D721Med (cell line): Measurements from ENCODE around the gene SETD3.

Source experiments
- DNase-seq: peaks from one replicate; pipeline ENCODE4 v3.0.0; 2011; ENCODE audit warnings: low spot score; ENCODE audit not compliant: insufficient read length
- FAIRE-seq: peaks from 2 replicates; lab custom pipeline; 2011; peaks lifted over from hg19 to GRCh38; lab: Jason Lieb, UNC
- TF ChIP-seq, protein P1 (sequence below): IDR thresholded peaks from 2 replicates; pipeline ENCODE4 v1.5.1; 2012; ENCODE audit warnings: mild to moderate bottlenecking, control low read depth; ENCODE audit not compliant: insufficient read depth; ENCODE audit errors: missing control alignments

Gene SETD3

DNA sequence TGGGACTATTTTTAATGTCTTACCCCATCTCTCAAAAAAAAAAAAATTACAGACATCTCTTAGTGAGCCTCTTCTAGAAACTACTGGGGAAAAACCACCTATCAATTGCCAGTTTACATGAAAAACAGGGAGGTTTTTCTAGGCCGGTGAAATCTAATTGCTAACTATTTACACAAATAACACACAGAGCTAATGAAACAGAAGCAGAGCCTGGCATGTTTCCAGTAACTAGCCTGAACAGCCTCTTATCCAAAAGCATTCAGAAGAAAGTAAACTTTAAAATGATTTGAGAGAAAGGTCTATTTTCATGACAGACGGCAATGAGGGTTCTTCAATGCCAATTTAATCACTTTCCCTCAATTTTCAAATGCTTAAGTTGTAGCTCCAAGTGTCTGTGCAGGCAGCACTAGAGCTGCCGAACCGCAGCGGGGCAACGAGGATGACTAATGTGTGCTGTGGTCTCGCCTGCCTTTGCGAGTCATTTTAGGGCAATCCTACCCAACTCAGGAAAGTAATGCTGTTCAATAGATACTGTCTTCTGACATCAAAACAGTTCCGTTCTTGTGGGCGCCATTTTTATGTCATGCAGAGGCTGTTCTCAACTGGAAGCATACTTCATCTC lies 84.6 kb downstream of the SETD3 start:
- DNase-seq (no peak), FAIRE-seq (no peak)
- TF ChIP-seq, protein P1, sequence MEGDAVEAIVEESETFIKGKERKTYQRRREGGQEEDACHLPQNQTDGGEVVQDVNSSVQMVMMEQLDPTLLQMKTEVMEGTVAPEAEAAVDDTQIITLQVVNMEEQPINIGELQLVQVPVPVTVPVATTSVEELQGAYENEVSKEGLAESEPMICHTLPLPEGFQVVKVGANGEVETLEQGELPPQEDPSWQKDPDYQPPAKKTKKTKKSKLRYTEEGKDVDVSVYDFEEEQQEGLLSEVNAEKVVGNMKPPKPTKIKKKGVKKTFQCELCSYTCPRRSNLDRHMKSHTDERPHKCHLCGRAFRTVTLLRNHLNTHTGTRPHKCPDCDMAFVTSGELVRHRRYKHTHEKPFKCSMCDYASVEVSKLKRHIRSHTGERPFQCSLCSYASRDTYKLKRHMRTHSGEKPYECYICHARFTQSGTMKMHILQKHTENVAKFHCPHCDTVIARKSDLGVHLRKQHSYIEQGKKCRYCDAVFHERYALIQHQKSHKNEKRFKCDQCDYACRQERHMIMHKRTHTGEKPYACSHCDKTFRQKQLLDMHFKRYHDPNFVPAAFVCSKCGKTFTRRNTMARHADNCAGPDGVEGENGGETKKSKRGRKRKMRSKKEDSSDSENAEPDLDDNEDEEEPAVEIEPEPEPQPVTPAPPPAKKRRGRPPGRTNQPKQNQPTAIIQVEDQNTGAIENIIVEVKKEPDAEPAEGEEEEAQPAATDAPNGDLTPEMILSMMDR: no peak

DNA sequence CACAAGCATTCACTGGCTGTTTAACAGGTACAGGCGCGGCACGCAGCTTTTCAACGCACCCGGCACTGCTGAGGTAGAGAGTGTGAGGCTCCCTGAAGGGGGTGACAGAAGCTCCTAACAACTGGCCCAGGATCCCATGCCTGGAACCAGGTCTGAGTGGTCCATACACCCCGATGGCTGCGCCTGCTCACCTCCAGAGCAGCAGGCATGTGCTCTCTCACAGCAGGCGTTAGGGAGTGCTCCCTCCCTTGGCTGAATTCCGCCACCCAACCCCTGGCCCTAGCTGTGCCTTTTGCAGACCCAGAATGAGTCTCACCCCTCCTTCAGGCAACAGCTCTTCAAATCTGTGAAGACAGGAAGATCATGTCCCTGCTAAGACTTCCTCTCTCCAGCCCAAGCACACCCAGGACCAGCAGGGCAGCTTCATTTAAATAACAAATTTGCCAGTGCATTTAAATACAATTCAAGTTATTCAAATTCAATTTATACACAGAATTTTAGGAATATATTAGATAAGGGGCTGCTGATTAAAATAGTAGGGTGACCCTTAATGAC lies 86.0 kb downstream of the SETD3 start:
- no peak for FAIRE-seq
- DNase-seq: no peak
- TF ChIP-seq, protein P1: no peak

DNA sequence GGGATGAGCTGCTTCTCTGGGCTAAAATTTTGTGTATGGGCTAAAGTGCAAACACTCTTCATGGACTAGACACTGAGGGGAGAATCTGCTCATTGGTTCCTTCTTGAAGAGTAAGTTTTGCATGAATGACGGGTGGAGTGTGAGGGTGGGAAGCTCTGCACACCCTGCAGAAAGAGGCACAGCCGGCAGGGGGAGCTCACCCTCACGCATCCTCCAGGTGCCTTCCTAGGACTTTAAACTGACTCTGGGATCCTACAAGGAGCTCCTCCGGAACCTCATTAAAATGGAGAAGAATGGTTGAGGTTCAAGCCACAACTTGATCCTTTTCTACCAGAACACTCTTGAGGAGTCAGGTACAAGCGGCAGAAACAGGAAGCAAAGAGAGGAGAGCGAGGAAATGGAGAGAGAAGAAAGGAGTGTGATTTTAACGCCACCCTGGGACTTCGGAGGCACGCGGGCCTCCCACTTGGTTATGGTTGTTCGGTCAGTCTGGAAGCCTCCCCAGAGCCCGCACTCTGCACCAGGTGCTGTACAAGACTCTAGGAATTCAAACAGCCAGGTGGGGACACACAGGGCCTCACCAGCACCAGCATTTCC lies 87.5 kb downstream of the SETD3 start:
- peak; percentile 65 for DNase-seq
- TF ChIP-seq, protein P1: peak; percentile 76
- FAIRE-seq: no peak

DNA sequence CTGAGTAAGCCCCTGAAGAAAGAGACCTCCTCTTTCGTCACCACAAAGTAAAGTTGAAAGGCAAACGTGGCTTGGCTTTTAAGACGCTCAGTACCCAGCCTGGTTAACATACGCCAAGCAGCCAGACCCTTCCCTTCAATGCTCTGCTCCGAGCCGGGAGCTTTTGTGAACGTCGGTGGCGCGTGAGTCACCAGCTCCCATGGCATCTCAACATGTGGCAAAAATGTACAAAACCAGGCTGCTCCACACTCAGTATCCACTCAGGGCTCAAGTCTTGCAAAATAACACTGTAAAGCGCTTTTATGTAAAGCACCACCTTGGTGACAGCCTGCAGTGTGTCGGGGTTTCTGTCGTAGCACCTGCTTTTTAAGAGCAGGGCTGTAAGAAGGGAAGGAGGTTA lies 89.0 kb downstream of the SETD3 start:
- no peak for FAIRE-seq
- no peak for DNase-seq
- TF ChIP-seq, protein P1: no peak

DNA sequence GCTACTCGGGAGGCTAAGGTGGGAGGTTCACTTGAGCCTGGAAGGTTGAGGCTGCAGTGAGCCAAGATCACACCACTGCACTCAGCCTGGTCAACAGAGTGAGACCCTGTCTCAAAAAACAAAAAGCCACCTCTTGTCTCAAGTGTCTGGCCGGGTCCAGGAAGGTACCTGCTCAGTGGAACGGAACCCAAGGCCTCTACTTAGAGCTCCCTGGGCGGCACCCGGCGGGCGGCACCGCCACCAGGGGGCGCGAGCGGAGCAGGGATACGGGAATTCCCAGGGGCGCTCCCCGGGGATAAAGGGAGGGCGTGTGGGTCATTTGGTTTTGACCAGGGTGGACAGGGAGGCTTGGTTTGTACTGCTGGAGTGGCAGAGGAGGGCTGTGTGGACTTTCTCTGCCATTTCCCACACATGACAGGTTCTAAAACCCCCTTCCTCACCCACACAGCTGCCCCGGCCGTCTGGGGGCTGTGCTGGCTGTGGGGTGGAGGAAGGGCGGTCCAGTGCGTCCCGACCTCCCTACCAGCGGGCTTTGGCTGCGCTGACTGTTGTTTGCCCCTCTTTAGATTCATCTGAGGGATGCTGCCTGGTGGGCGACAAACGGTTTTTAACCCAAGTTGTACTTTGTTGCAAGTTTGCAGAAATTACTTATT lies 91.4 kb downstream of the SETD3 start:
- TF ChIP-seq, protein P1: peak; percentile 69
- DNase-seq (peak; percentile 71), FAIRE-seq (no peak)

DNA sequence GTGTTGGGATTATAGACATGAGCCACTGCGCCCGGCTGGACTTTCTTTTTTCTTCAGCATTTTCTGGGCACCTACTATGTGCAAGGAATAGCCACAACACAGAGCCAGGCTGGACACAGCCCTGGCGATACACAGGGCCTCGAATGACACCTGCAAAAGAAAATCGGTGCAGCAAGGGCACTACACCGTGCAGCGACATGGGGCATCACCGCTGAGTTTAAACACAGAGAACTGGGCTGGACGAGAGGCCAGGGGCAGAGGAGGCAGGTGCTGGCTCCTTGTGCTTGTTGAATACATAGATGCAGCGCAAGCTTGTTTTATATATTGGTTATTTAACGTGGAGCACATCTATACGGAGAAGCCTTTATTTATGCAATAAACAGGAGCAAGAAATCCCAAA lies 92.4 kb downstream of the SETD3 start:
- FAIRE-seq: no peak
- TF ChIP-seq, protein P1: no peak
- DNase-seq: no peak
